Smooth muscle cell (in vitro differentiated cells): ENCODE measurements around the gene COMT. TPM values are rescaled to one million over a fixed set of nuclear protein-coding genes. Genes with fewer than 3 reads are reported as not detected.

ENCODE experiments used
- DNase-seq: peaks from one replicate; lab custom pipeline; 2025; ENCODE audit not compliant: unreplicated experiment; lab: John Stamatoyannopoulos, UW
- H2AFZ ChIP-seq: fragments of 200-600 bp; sonication (generic); 2 replicates; pipeline ENCODE4 v1.6.0; 2016; ENCODE audit warnings: antibody characterized with exemption, low read depth, mild to moderate bottlenecking
- H3F3A ChIP-seq: fragments of 200-600 bp; sonication (generic); 2 replicates; pipeline ENCODE4 v1.6.0; 2017; ENCODE audit warnings: antibody characterized with exemption, low read depth
- H3K27ac ChIP-seq: fragments of 200-600 bp; sonication (generic); 2 replicates; pipeline ENCODE4 v1.5.1; 2016; ENCODE audit warnings: low read depth, mild to moderate bottlenecking
- H3K27me3 ChIP-seq: fragments of 200-600 bp; sonication (generic); 2 replicates; pipeline ENCODE4 v1.6.1; 2016; ENCODE audit warnings: low read depth, mild to moderate bottlenecking
- H3K36me3 ChIP-seq: fragments of 200-600 bp; sonication (generic); 2 replicates; pipeline ENCODE4 v1.5.1; 2016; ENCODE audit warnings: low read depth
- H3K4me1 ChIP-seq: fragments of 200-600 bp; sonication (generic); 2 replicates; pipeline ENCODE4 v1.5.1; 2016; ENCODE audit warnings: low read depth
- H3K4me2 ChIP-seq: fragments of 200-600 bp; sonication (generic); 2 replicates; pipeline ENCODE4 v1.6.0; 2016; ENCODE audit warnings: mild to moderate bottlenecking
- H3K4me3 ChIP-seq: fragments of 200-600 bp; sonication (generic); 2 replicates; pipeline ENCODE4 v1.5.1; 2016; ENCODE audit warnings: mild to moderate bottlenecking
- H3K79me2 ChIP-seq: fragments of 200-600 bp; sonication (generic); 2 replicates; pipeline ENCODE4 v1.6.0; 2016; ENCODE audit warnings: low read depth, mild to moderate bottlenecking
- H3K9ac ChIP-seq: fragments of 200-600 bp; sonication (generic); 2 replicates; pipeline ENCODE4 v1.6.0; 2016; ENCODE audit warnings: low read depth
- H3K9me3 ChIP-seq: fragments of 200-600 bp; sonication (generic); replicated peaks from 2 replicates; pipeline ENCODE4 v1.5.1; 2016; ENCODE audit warnings: low read depth
- H4K20me1 ChIP-seq: fragments of 200-600 bp; sonication (generic); 2 replicates; pipeline ENCODE4 v1.6.0; 2016; ENCODE audit warnings: low read depth
- CTCF ChIP-seq: fragments of 200-600 bp; sonication (generic); IDR thresholded peaks from 2 replicates; pipeline ENCODE4 v1.5.1; 2017; ENCODE audit warnings: borderline replicate concordance, mild to moderate bottlenecking, antibody characterized with exemption; ENCODE audit not compliant: insufficient read depth, poor library complexity, severe bottlenecking
- WGBS: methylation state at CpG from one replicate; pipeline ENCODE4 v1.1.7; 2016; ENCODE audit warnings: low lambda C conversion rate; 5-methylcytosine and 5-hydroxymethylcytosine counted together
- microRNA-seq: library from miRNA; unstranded; fragments of <30 nt; microRNA quantifications from one replicate; pipeline ENCODE4, GENCODE V29; 2016; ENCODE audit warnings: borderline number of aligned reads
- polyA plus RNA-seq: library from polyadenylated mRNA; unstranded; fragments of >200 nt; fragmentation: Nextera tagmentation; extraction: Ambion mirVana; gene quantifications from 2 replicates; pipeline ENCODE4 v1.2.1, GENCODE V29; 2016
- total RNA-seq: library from RNA; depleted of rRNA; stranded (reverse); fragments of >200 nt; gene quantifications from 2 replicates; pipeline ENCODE4 v1.2.3, GENCODE V29; 2014

The COMT gene
- total and polyA plus RNA-seq, 2 experiments from 2014 or later, result 4.1 to 6.2 TPM

- Histone ChIP-seq H3F3A (no peaks in the 10 kb centered on the region), H3K9ac (no peak overlapping the region), H4K20me1 (peaks cover 8% of the 10 kb centered on the region), H3K27me3 (peaks cover 41% of the 10 kb centered on the region), H3K4me2 (peak overlapping the region; percentile 99), H2AFZ (no peak overlapping the region), H3K9me3 (no peaks in the 10 kb centered on the region), H3K36me3 (no peaks in the 10 kb centered on the region), H3K27ac (no peak overlapping the region), H3K4me1 (peaks cover 8% of the 10 kb centered on the region), H3K79me2 (no peaks in the 10 kb centered on the region), H3K4me3 (no peak overlapping the region)
- no peak for DNase-seq
- TF ChIP-seq CTCF, result no peak
- WGBS, result 59% methylated on average over 9 of the region's 9 CpGs
Measured at GRCh38 chr22:20017622-20017958, 76.0 kb downstream of the COMT start.

- H3K9ac ChIP-seq, result no peak overlapping the region
- peaks cover 11% of the 10 kb centered on the region for H4K20me1 ChIP-seq
- no peaks in the 10 kb centered on the region for H3F3A ChIP-seq
- no peaks in the 10 kb centered on the region for H3K36me3 ChIP-seq
- no peak overlapping the region for H2AFZ ChIP-seq
- H3K79me2 ChIP-seq, result no peaks in the 10 kb centered on the region
- H3K4me1 ChIP-seq, result peaks cover 8% of the 10 kb centered on the region
- DNase-seq, result no peak
- 86% methylated on average over 5 of the region's 5 CpGs for WGBS
- no peak overlapping the region for H3K4me3 ChIP-seq
- no peak overlapping the region for H3K27ac ChIP-seq
- no peak for TF ChIP-seq CTCF
- H3K9me3 ChIP-seq, result no peaks in the 10 kb centered on the region
- H3K27me3 ChIP-seq, result peaks cover 41% of the 10 kb centered on the region
- no peak overlapping the region for H3K4me2 ChIP-seq
Measured at GRCh38 chr22:20018001-20018400, 76.4 kb downstream of the COMT start.

Small RNA genes lying within 50 kb of the gene (microRNA-seq; reads per million reads assigned to microRNA genes)
- gene MIR4761, result not detected

Other genes with a start within 250 kb of the COMT start
- gene SEPTIN5, start 227.3 kb upstream of the COMT start, total RNA-seq, result 19.9 and 26.6 TPM in 2 replicates
- 41.5 and 64.1 TPM in 2 replicates for gene SEPTIN5, start 227.3 kb upstream of the COMT start, polyA plus RNA-seq
- 0.94 and 3.0 TPM in 2 replicates for gene GP1BB, start 218.2 kb upstream of the COMT start, total RNA-seq
- gene GP1BB, start 218.2 kb upstream of the COMT start, polyA plus RNA-seq, result 6.7 and 9.7 TPM in 2 replicates
- gene TBX1, start 181.0 kb upstream of the COMT start, total RNA-seq, result not detected in 2 replicates
- not detected in 2 replicates for gene TBX1, start 181.0 kb upstream of the COMT start, polyA plus RNA-seq
- gene GNB1L, start 86.9 kb upstream of the COMT start, total RNA-seq, result 2.3 and 4.1 TPM in 2 replicates
- gene GNB1L, start 86.9 kb upstream of the COMT start, polyA plus RNA-seq, result 7.4 and 7.9 TPM in 2 replicates
- gene RTL10, start 86.9 kb upstream of the COMT start, total RNA-seq, result 3.8 and 7.3 TPM in 2 replicates
- 7.5 TPM in 2 replicates for gene RTL10, start 86.9 kb upstream of the COMT start, polyA plus RNA-seq
- 0.36 TPM in 1 of 2 replicates, not detected in the other for gene TXNRD2, start within 50 bp of the COMT start, total RNA-seq
- gene TXNRD2, start within 50 bp of the COMT start, polyA plus RNA-seq, result 0.99 and 3.2 TPM in 2 replicates
- gene ARVCF, start 75.1 kb downstream of the COMT start, total RNA-seq, result 7.1 and 10.6 TPM in 2 replicates
- gene ARVCF, start 75.1 kb downstream of the COMT start, polyA plus RNA-seq, result 5.4 and 11.1 TPM in 2 replicates
- 10.8 and 13.1 TPM in 2 replicates for gene TANGO2, start 79.3 kb downstream of the COMT start, total RNA-seq
- 14.7 and 20.4 TPM in 2 replicates for gene TANGO2, start 79.3 kb downstream of the COMT start, polyA plus RNA-seq
- gene DGCR8, start 138.5 kb downstream of the COMT start, total RNA-seq, result 9.7 and 10.3 TPM in 2 replicates
- 6.5 and 14.6 TPM in 2 replicates for gene DGCR8, start 138.5 kb downstream of the COMT start, polyA plus RNA-seq
- 278 and 331 TPM in 2 replicates for gene RANBP1, start 174.3 kb downstream of the COMT start, total RNA-seq
- 196 and 235 TPM in 2 replicates for gene RANBP1, start 174.3 kb downstream of the COMT start, polyA plus RNA-seq
- 21.1 and 25.9 TPM in 2 replicates for gene TRMT2A, start 175.5 kb downstream of the COMT start, total RNA-seq
- 32.1 and 38.9 TPM in 2 replicates for gene TRMT2A, start 175.5 kb downstream of the COMT start, polyA plus RNA-seq
- 5.2 and 12.7 TPM in 2 replicates for gene ZDHHC8, start 190.0 kb downstream of the COMT start, total RNA-seq
- gene ZDHHC8, start 190.0 kb downstream of the COMT start, polyA plus RNA-seq, result 53.9 and 67.0 TPM in 2 replicates
- not detected in 2 replicates for gene CCDC188, start 209.3 kb downstream of the COMT start, total RNA-seq
- not detected in 2 replicates for gene CCDC188, start 209.3 kb downstream of the COMT start, polyA plus RNA-seq